ENCODE results near the gene JAML.

JAML gene

GRCh38 chr11:118238929-118239328 is 14.1 kb upstream of the JAML start:
- no peak overlapping the region for H3K18ac ChIP-seq (ENCODE audit: low read depth in 1 of 2, low read length in 2 of 2)
- H3K23ac ChIP-seq (ENCODE audit: low read length in 2 of 2) = no peak overlapping the region
- no peak overlapping the region for H3K4me2 ChIP-seq (ENCODE audit: low read length, poor library complexity, severe bottlenecking)
- H3K36me3 ChIP-seq (ENCODE audit: control insufficient read depth in 1 of 2, insufficient read depth in 2 of 2, low read depth in 1 of 2, low read length in 2 of 2) = no peaks in the 10 kb centered on the region
- WGBS = 78% methylated on average over 1 of the region's 1 CpG
- H2AFZ ChIP-seq (ENCODE audit: low read depth, low read length) = no peak overlapping the region
- no peak overlapping the region for H2BK15ac ChIP-seq (ENCODE audit: low read depth, poor library complexity, severe bottlenecking)
- H3K9me3 ChIP-seq (ENCODE audit: control insufficient read depth, low read length) = no peaks in the 10 kb centered on the region
- H3K4me1 ChIP-seq (ENCODE audit: control insufficient read depth, insufficient read depth, low read depth, low read length) = no peaks in the 10 kb centered on the region
- no peak overlapping the region for H4K91ac ChIP-seq (ENCODE audit: low read length)
- H3K9ac ChIP-seq (ENCODE audit: low read length) = no peak overlapping the region
- no peak overlapping the region for H2BK120ac ChIP-seq (ENCODE audit: low read depth, low read length)
- H3K4ac ChIP-seq (ENCODE audit: low read depth in 1 of 2, low read length in 2 of 2) = no peak overlapping the region
- H3K79me1 ChIP-seq (replicated peaks; ENCODE audit: low read length, poor library complexity, severe bottlenecking) = no peaks in the 10 kb centered on the region
- no peak overlapping the region for H2BK5ac ChIP-seq (ENCODE audit: low read depth, low read length, poor library complexity, severe bottlenecking)
- H2BK12ac ChIP-seq (ENCODE audit: low read length in 2 of 2) = no peak overlapping the region
- H3K27me3 ChIP-seq (ENCODE audit: control insufficient read depth in 1 of 2, insufficient read depth in 1 of 2, low read length in 2 of 2) = peaks cover 18 to 47% of the 10 kb centered on the region in 2 experiments
- H3K14ac ChIP-seq (ENCODE audit: low read length in 2 of 2) = no peak overlapping the region
- H2AK5ac ChIP-seq (ENCODE audit: low read length, severe bottlenecking) = no peak overlapping the region
- no peak for DNase-seq
- no peak overlapping the region for H4K8ac ChIP-seq (ENCODE audit: low read length)
- no peak overlapping the region for H3K4me3 ChIP-seq (ENCODE audit: insufficient read depth in 1 of 2, low read depth in 1 of 2, low read length in 2 of 2)
- no peak overlapping the region for H3K27ac ChIP-seq (ENCODE audit: low read length, poor library complexity, severe bottlenecking)

- H2BK120ac ChIP-seq (ENCODE audit: low read depth, low read length) = no peak overlapping the region
- H3K9ac ChIP-seq (ENCODE audit: low read length) = no peak overlapping the region
- H2BK5ac ChIP-seq (ENCODE audit: low read depth, low read length, poor library complexity, severe bottlenecking) = no peak overlapping the region
- H2AFZ ChIP-seq (ENCODE audit: low read depth, low read length) = no peak overlapping the region
- H3K18ac ChIP-seq (ENCODE audit: low read depth in 1 of 2, low read length in 2 of 2) = no peak overlapping the region
- H3K23ac ChIP-seq (ENCODE audit: low read length in 2 of 2) = no peak overlapping the region
- H2AK5ac ChIP-seq (ENCODE audit: low read length, severe bottlenecking) = no peak overlapping the region
- no peak overlapping the region for H3K4me3 ChIP-seq (ENCODE audit: insufficient read depth in 1 of 2, low read depth in 1 of 2, low read length in 2 of 2)
- no peak overlapping the region for H3K14ac ChIP-seq (ENCODE audit: low read length in 2 of 2)
- DNase-seq = no peak
- no peak overlapping the region for H3K27ac ChIP-seq (ENCODE audit: low read length, poor library complexity, severe bottlenecking)
- H3K4me1 ChIP-seq (ENCODE audit: control insufficient read depth, insufficient read depth, low read depth, low read length) = no peaks in the 10 kb centered on the region
- H3K79me1 ChIP-seq (replicated peaks; ENCODE audit: low read length, poor library complexity, severe bottlenecking) = no peaks in the 10 kb centered on the region
- H3K27me3 ChIP-seq (ENCODE audit: control insufficient read depth in 1 of 2, insufficient read depth in 1 of 2, low read length in 2 of 2) = peaks cover 18 to 45% of the 10 kb centered on the region in 2 experiments
- H2BK12ac ChIP-seq (ENCODE audit: low read length in 2 of 2) = no peak overlapping the region
- H3K4ac ChIP-seq (ENCODE audit: low read depth in 1 of 2, low read length in 2 of 2) = no peak overlapping the region
- no peaks in the 10 kb centered on the region for H3K9me3 ChIP-seq (ENCODE audit: control insufficient read depth, low read length)
- H3K4me2 ChIP-seq (ENCODE audit: low read length, poor library complexity, severe bottlenecking) = no peak overlapping the region
- WGBS = 90% methylated on average over 2 of the region's 2 CpGs
- no peak overlapping the region for H2BK15ac ChIP-seq (ENCODE audit: low read depth, poor library complexity, severe bottlenecking)
- H3K36me3 ChIP-seq (ENCODE audit: control insufficient read depth in 1 of 2, insufficient read depth in 2 of 2, low read depth in 1 of 2, low read length in 2 of 2) = no peaks in the 10 kb centered on the region
- H4K91ac ChIP-seq (ENCODE audit: low read length) = no peak overlapping the region
- H4K8ac ChIP-seq (ENCODE audit: low read length) = no peak overlapping the region
These were observed 13.6 kb upstream of the JAML start for GRCh38 chr11:118238421-118238820.

GRCh38 chr11:118236170-118236569 is 11.4 kb upstream of the JAML start:
- Histone ChIP-seq H3K18ac (ENCODE audit: low read depth in 1 of 2, low read length in 2 of 2) (no peak overlapping the region), H2BK120ac (ENCODE audit: low read depth, low read length) (no peak overlapping the region), H2BK15ac (ENCODE audit: low read depth, poor library complexity, severe bottlenecking) (no peak overlapping the region), H3K9ac (ENCODE audit: low read length) (no peak overlapping the region), H4K8ac (ENCODE audit: low read length) (no peak overlapping the region), H2AFZ (ENCODE audit: low read depth, low read length) (no peak overlapping the region), H3K9me3 (ENCODE audit: control insufficient read depth, low read length) (no peaks in the 10 kb centered on the region), H3K4ac (ENCODE audit: low read depth in 1 of 2, low read length in 2 of 2) (no peak overlapping the region), H3K14ac (ENCODE audit: low read length in 2 of 2) (no peak overlapping the region), H3K27ac (ENCODE audit: low read length, poor library complexity, severe bottlenecking) (no peak overlapping the region), H3K4me2 (ENCODE audit: low read length, poor library complexity, severe bottlenecking) (no peak overlapping the region), H3K27me3 (ENCODE audit: control insufficient read depth in 1 of 2, insufficient read depth in 1 of 2, low read length in 2 of 2) (peaks cover 8 to 42% of the 10 kb centered on the region in 2 experiments), H2BK12ac (ENCODE audit: low read length in 2 of 2) (no peak overlapping the region), H4K91ac (ENCODE audit: low read length) (no peak overlapping the region), H2AK5ac (ENCODE audit: low read length, severe bottlenecking) (no peak overlapping the region), H3K36me3 (ENCODE audit: control insufficient read depth in 1 of 2, insufficient read depth in 2 of 2, low read depth in 1 of 2, low read length in 2 of 2) (no peaks in the 10 kb centered on the region), H3K23ac (ENCODE audit: low read length in 2 of 2) (no peak overlapping the region), H2BK5ac (ENCODE audit: low read depth, low read length, poor library complexity, severe bottlenecking) (no peak overlapping the region), H3K4me1 (ENCODE audit: control insufficient read depth, insufficient read depth, low read depth, low read length) (no peaks in the 10 kb centered on the region), H3K4me3 (ENCODE audit: insufficient read depth in 1 of 2, low read depth in 1 of 2, low read length in 2 of 2) (no peak overlapping the region), H3K79me1 (replicated peaks; ENCODE audit: low read length, poor library complexity, severe bottlenecking) (no peaks in the 10 kb centered on the region)
- no peak for DNase-seq
- 79% methylated on average over 2 of the region's 2 CpGs for WGBS

GRCh38 chr11:118234833-118235232 is 10.0 kb upstream of the JAML start:
- peaks cover 5 to 42% of the 10 kb centered on the region in 2 experiments for H3K27me3 ChIP-seq (ENCODE audit: control insufficient read depth in 1 of 2, insufficient read depth in 1 of 2, low read length in 2 of 2)

More at GRCh38 chr11:118234833-118235232, 10.0 kb upstream of the JAML start:
- WGBS = 93% methylated on average over 4 of the region's 5 CpGs
- H3K4ac ChIP-seq (ENCODE audit: low read depth in 1 of 2, low read length in 2 of 2) = no peak overlapping the region
- no peak overlapping the region for H2AFZ ChIP-seq (ENCODE audit: low read depth, low read length)
- no peak overlapping the region for H3K27ac ChIP-seq (ENCODE audit: low read length, poor library complexity, severe bottlenecking)
- H3K4me3 ChIP-seq (ENCODE audit: insufficient read depth in 1 of 2, low read depth in 1 of 2, low read length in 2 of 2) = no peak overlapping the region
- no peak overlapping the region for H4K91ac ChIP-seq (ENCODE audit: low read length)
- no peaks in the 10 kb centered on the region for H3K4me1 ChIP-seq (ENCODE audit: control insufficient read depth, insufficient read depth, low read depth, low read length)
- H3K14ac ChIP-seq (ENCODE audit: low read length in 2 of 2) = no peak overlapping the region
- H3K18ac ChIP-seq (ENCODE audit: low read depth in 1 of 2, low read length in 2 of 2) = no peak overlapping the region
- no peak overlapping the region for H3K9ac ChIP-seq (ENCODE audit: low read length)
- H3K23ac ChIP-seq (ENCODE audit: low read length in 2 of 2) = no peak overlapping the region
- no peaks in the 10 kb centered on the region for H3K9me3 ChIP-seq (ENCODE audit: control insufficient read depth, low read length)
- H2BK5ac ChIP-seq (ENCODE audit: low read depth, low read length, poor library complexity, severe bottlenecking) = no peak overlapping the region
- DNase-seq = no peak
- no peak overlapping the region for H4K8ac ChIP-seq (ENCODE audit: low read length)
- H3K36me3 ChIP-seq (ENCODE audit: control insufficient read depth in 1 of 2, insufficient read depth in 2 of 2, low read depth in 1 of 2, low read length in 2 of 2) = no peaks in the 10 kb centered on the region
- H3K4me2 ChIP-seq (ENCODE audit: low read length, poor library complexity, severe bottlenecking) = no peak overlapping the region
- no peak overlapping the region for H2AK5ac ChIP-seq (ENCODE audit: low read length, severe bottlenecking)
- no peak overlapping the region for H2BK120ac ChIP-seq (ENCODE audit: low read depth, low read length)
- no peak overlapping the region for H2BK15ac ChIP-seq (ENCODE audit: low read depth, poor library complexity, severe bottlenecking)
- no peaks in the 10 kb centered on the region for H3K79me1 ChIP-seq (replicated peaks; ENCODE audit: low read length, poor library complexity, severe bottlenecking)
- no peak overlapping the region for H2BK12ac ChIP-seq (ENCODE audit: low read length in 2 of 2)
